HepG2 (cell line): ENCODE results near the gene DBNDD1. TPM values are rescaled to one million over a fixed set of nuclear protein-coding genes. Genes with fewer than 3 reads are reported as not detected.

Experiments used
- ARNT2 ChIP-seq: sonication (generic); formaldehyde crosslinking; IDR thresholded peaks from 2 replicates; pipeline ENCODE4 v1.8.0; 2022; ENCODE audit warnings: mild to moderate bottlenecking, low read depth, missing genetic modification reagents, moderate library complexity
- ATF5 ChIP-seq: sonication (generic); formaldehyde crosslinking; IDR thresholded peaks from 2 replicates; pipeline ENCODE4 v1.4.0; 2020; ENCODE audit warnings: mild to moderate bottlenecking, low read depth, missing genetic modification reagents
- GATAD2A ChIP-seq: IDR thresholded peaks from 2 replicates; pipeline ENCODE4 v1.6.1; 2016
- KMT2A ChIP-seq: sonication (generic); formaldehyde crosslinking; IDR thresholded peaks from 2 replicates; pipeline ENCODE4 v1.4.0; 2020; ENCODE audit warnings: missing genetic modification reagents
- NBN ChIP-seq: fragments of 450-650 bp; conservative IDR thresholded peaks from 2 replicates; pipeline ENCODE4 v1.6.1; 2017
- PAXIP1 ChIP-seq: sonication (generic); formaldehyde crosslinking; conservative IDR thresholded peaks from 2 replicates; pipeline ENCODE4 v1.4.0; 2020; ENCODE audit warnings: mild to moderate bottlenecking, missing genetic modification reagents, moderate library complexity
- SIN3A ChIP-seq: IDR thresholded peaks from 2 replicates; pipeline ENCODE4 v1.6.1; 2011; ENCODE audit warnings: low read depth, mild to moderate bottlenecking, control low read depth, low read length, borderline replicate concordance
- SOX13 ChIP-seq, 3 experiments: fragments of 450-650 bp in 1 of 3; sonication (generic) in 1 of 3; formaldehyde crosslinking in 1 of 3; IDR thresholded peaks in 2 of 3; conservative IDR thresholded peaks in 1 of 3; 2 replicates each; pipeline versions ENCODE4 v1.5.0 to v1.6.1; 2016 to 2020; ENCODE audit warnings: antibody characterized with exemption in 1 of 3, mild to moderate bottlenecking in 1 of 3, missing compliant biosample characterization in 1 of 3, missing genetic modification reagents in 1 of 3, moderate library complexity in 1 of 3
- SYNCRIP ChIP-seq: fragments of 200-400 bp; formaldehyde crosslinking; IDR thresholded peaks from 2 replicates; pipeline ENCODE4 v1.6.1; 2018; ENCODE audit warnings: mild to moderate bottlenecking, low read depth, low read length; ENCODE audit not compliant: insufficient read depth
- ZBED4 ChIP-seq: sonication (generic); formaldehyde crosslinking; IDR thresholded peaks from 2 replicates; pipeline ENCODE4 v1.4.0; 2020; ENCODE audit warnings: missing genetic modification reagents, borderline replicate concordance
- ZBTB26 ChIP-seq: IDR thresholded peaks from 2 replicates; pipeline ENCODE4 v1.6.1; 2016; ENCODE audit warnings: missing compliant biosample characterization, missing genetic modification reagents, borderline replicate concordance
- ZBTB7A ChIP-seq: sonication (generic); formaldehyde crosslinking; IDR thresholded peaks from 2 replicates; pipeline ENCODE4 v1.8.0; 2022; ENCODE audit warnings: mild to moderate bottlenecking, missing genetic modification reagents
- ZNF138 ChIP-seq: sonication (generic); formaldehyde crosslinking; IDR thresholded peaks from 2 replicates; pipeline ENCODE4 v1.5.0; 2020; ENCODE audit warnings: mild to moderate bottlenecking, low read depth, missing genetic modification reagents
- ZNF33B ChIP-seq: sonication (generic); formaldehyde crosslinking; IDR thresholded peaks from 2 replicates; pipeline ENCODE4 v1.5.1; 2020; ENCODE audit warnings: mild to moderate bottlenecking, missing genetic modification reagents
- ZNF547 ChIP-seq: sonication (generic); formaldehyde crosslinking; IDR thresholded peaks from 2 replicates; pipeline ENCODE4 v1.5.1; 2020; ENCODE audit warnings: mild to moderate bottlenecking, missing genetic modification reagents
- ZNF552 ChIP-seq: sonication (generic); formaldehyde crosslinking; IDR thresholded peaks from 2 replicates; pipeline ENCODE4 v1.9.0; 2022; ENCODE audit warnings: missing genetic modification reagents, mild to moderate bottlenecking, borderline replicate concordance
- ZNF607 ChIP-seq: sonication (generic); formaldehyde crosslinking; IDR thresholded peaks from 2 replicates; pipeline ENCODE4 v1.5.1; 2020; ENCODE audit warnings: missing genetic modification reagents, mild to moderate bottlenecking, borderline replicate concordance
- ZNF83 ChIP-seq: sonication (generic); formaldehyde crosslinking; IDR thresholded peaks from 2 replicates; pipeline ENCODE4 v1.4.0; 2020; ENCODE audit warnings: missing genetic modification reagents, mild to moderate bottlenecking, borderline replicate concordance
- polyA plus RNA-seq, 8 experiments: library from polyadenylated mRNA; depleted of rRNA in 3 of 8; stranded (reverse) in 7 of 8; unstranded in 1 of 8; fragments of >200 nt; fragmentation: Illumina TruSeq in 4 of 8; extraction: Trizol in 4 of 8; gene quantifications; 2 replicates each; pipeline versions ENCODE4 v1.2.1 to v1.2.3, GENCODE V29; 2011 to 2016; ENCODE audit warnings: low read depth in 4 of 8, missing spikeins in 1 of 8, mixed read lengths in 1 of 8; ENCODE audit not compliant: insufficient read depth in 1 of 8
- total RNA-seq, 5 experiments: library from RNA; depleted of rRNA; stranded (reverse); fragments of >200 nt; fragmentation: Illumina TruSeq; extraction: Trizol; gene quantifications; 2 replicates each; pipeline ENCODE4 v1.2.3, GENCODE V29; 2016; ENCODE audit warnings: low read depth in 1 of 5

DBNDD1 gene
- total and polyA plus RNA-seq, 2 of the 13 experiments (the other 11 are each of a cell fraction or from before 2014, with no cell fraction given), result 17.0 to 40.4 TPM

GRCh38 chr16:90022209-90023077, 3.2 kb upstream of the DBNDD1 start (continued):
- TF ChIP-seq ARNT2 (CRISPR knock-in tag), result peak; percentile 99
- peak; percentile 73; the same call in 1 of the 2 replicates for TF ChIP-seq ZNF547 (CRISPR knock-in tag)
- TF ChIP-seq ZNF552 (CRISPR knock-in tag), result 0 out of 2 replicates have a peak, but pooled peaks have one; percentile 56
- no peak for TF ChIP-seq SOX13 (IDR thresholded peaks at IDR 0.05)
- TF ChIP-seq SOX13 (CRISPR knock-in tag; conservative IDR thresholded peaks at IDR 0.05 in 1 of 2, IDR thresholded peaks at IDR 0.05 in 1 of 2), result peak in 1 of 2 experiments; percentile 29; a peak in 1 of 4 replicates
- no peak for TF ChIP-seq ZNF33B (CRISPR knock-in tag)
- peak; percentile 83 for TF ChIP-seq KMT2A
- TF ChIP-seq NBN, result no peak
- peak; percentile 59; the same call in 1 of the 2 replicates for TF ChIP-seq ZNF138 (CRISPR knock-in tag)
- peak; percentile 99 for TF ChIP-seq SIN3A
- TF ChIP-seq ZBTB26 (CRISPR knock-in tag), result peak; percentile 61; the same call in 1 of the 2 replicates
- 0 out of 2 replicates have a peak, but pooled peaks have one; percentile 69 for TF ChIP-seq ATF5 (CRISPR knock-in tag)
- TF ChIP-seq SYNCRIP, result no peak
- peak; percentile 61; the same call in 1 of the 2 replicates for TF ChIP-seq GATAD2A
- 0 out of 2 replicates have a peak, but pooled peaks have one; percentile 52 for TF ChIP-seq ZBED4 (CRISPR knock-in tag)
- peak; percentile 56; the same call in 1 of the 2 replicates for TF ChIP-seq PAXIP1 (CRISPR knock-in tag)
- TF ChIP-seq ZNF607 (CRISPR knock-in tag), result no peak
- TF ChIP-seq ZBTB7A, result 0 out of 2 replicates have a peak, but pooled peaks have one; percentile 52
- TF ChIP-seq ZNF83 (CRISPR knock-in tag), result no peak
